GM18507 (cell line): ENCODE results near the gene CCDC150.

Experiments
- DNase-seq: peaks from one replicate; pipeline ENCODE4 v3.0.0; 2011; ENCODE audit warnings: low read depth; ENCODE audit not compliant: insufficient read length; ENCODE audit errors: extremely low spot score
- FAIRE-seq: peaks from 2 replicates; lab custom pipeline; 2011; peaks lifted over from hg19 to GRCh38; lab: Jason Lieb, UNC

CCDC150 gene

GRCh38 chr2:196750291-196750923, 110.9 kb downstream of the CCDC150 start:
- no peak for FAIRE-seq
- no peak for DNase-seq

- peak; percentile 30 for DNase-seq
- peak; percentile 93 for FAIRE-seq
Observed at GRCh38 chr2:196750977-196751631, 111.6 kb downstream of the CCDC150 start.

DNA sequence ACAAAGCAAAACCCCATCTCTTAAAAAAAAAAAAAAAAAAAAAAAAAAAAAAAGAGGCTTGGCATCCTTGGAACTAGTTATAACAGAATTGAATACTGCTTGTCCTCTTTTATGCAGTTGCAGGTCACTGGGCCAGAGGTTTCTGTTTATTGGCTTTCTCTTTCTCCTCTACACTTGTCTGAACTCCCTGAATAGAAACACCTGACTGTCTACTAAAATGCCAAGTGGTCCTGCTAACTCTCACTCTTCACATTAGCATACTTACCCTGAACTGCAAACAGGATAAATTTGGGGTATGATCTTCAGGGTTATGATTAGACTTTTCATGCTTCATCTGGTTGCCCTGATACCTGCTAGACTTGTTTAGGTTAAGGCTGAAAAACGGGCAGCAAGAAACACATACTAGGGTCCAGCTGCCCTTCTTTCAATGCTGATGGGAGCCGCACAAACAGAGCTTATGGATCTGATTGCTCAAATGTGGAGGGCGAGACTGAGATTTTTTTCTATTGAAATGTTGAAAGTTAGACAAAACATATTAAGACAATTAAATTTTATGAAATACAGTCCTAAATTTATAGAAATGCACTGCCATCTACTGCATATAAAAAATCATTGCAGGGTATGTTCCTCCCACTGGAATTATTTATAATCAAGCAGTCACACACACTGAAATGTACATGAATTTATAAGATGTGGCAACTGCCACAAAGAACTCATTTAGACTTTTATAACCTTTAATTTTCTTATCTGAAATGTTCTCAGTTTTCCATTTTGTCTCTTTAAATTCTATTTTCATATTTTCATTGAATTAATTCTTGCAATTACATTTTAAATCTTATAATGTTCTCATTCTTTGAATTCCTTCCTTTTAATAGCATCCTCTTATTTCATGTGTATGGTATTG, 119.2 kb downstream of the CCDC150 start:
- FAIRE-seq (no peak), DNase-seq (no peak)

DNA sequence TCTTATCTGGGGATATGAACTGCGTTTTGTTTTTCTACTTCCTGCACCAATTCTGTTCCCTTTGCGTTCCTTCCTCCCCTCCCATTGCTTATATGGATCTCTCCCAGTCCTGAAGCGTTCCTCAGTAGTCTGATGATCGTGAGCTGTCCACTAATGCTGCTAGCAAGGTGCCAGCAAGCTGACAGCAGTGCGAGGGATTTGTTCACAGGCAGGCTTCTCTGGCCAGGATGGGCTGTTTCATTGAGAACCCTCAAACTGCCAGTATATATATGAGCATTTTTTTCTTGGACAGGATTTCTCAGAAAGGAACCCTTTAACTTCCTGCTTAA, 119.8 kb downstream of the CCDC150 start:
- DNase-seq (no peak), FAIRE-seq (no peak)

GRCh38 chr2:196767101-196767500, 127.6 kb downstream of the CCDC150 start:
- FAIRE-seq: no peak
- no peak for DNase-seq
